DMS153 treated with DMSO at 0.1 percent for 48 hours (cell line): ENCODE results near the gene KLHL6.
A peak's percentile ranks its signal among the peaks of the same experiment; 100 is the strongest.
"Not testable (repeated sequence)": the region's sequence is repeated elsewhere in the genome, so short reads cannot be mapped to it uniquely, and the experiment has no call there.

Experiments
- DNase-seq: peaks from one replicate; lab custom pipeline; 2025; ENCODE audit not compliant: unreplicated experiment; lab: John Stamatoyannopoulos, UW

Gene KLHL6

DNA sequence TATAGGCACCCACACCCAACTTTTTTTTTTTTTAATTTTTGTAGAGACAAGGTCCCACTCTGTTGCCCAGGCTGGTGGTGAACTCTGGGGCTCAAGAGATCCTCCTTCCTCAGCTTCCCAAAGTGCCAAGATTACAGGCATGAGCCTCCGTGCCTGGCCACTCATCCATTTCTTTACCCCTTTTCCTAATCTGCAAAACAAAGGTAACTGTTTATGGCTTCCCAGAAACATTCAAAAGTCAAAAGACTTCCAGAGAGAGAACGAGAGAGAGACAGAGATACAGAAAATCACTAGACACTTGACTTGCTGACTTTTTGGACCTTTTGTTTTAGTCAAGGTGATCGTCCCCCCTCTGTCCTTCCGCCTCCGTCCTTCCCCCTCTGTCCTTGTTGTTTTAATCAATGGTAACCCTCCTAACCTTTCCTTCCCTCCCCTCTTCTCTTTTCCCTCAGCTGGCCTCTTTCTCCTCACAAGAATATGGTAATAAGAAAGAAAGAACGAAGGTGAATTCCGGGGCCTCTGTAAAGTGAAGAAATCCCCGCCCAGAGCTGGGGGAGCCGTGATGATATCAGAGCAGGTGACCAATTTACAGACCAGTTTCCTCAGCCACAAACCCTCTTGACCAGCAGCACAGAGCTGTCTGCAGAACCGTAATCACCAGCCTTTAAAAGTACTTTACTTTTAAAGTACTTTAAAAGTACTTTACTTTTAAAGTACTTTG lies 21.9 kb downstream of the KLHL6 start:
- DNase-seq: no peak

DNA sequence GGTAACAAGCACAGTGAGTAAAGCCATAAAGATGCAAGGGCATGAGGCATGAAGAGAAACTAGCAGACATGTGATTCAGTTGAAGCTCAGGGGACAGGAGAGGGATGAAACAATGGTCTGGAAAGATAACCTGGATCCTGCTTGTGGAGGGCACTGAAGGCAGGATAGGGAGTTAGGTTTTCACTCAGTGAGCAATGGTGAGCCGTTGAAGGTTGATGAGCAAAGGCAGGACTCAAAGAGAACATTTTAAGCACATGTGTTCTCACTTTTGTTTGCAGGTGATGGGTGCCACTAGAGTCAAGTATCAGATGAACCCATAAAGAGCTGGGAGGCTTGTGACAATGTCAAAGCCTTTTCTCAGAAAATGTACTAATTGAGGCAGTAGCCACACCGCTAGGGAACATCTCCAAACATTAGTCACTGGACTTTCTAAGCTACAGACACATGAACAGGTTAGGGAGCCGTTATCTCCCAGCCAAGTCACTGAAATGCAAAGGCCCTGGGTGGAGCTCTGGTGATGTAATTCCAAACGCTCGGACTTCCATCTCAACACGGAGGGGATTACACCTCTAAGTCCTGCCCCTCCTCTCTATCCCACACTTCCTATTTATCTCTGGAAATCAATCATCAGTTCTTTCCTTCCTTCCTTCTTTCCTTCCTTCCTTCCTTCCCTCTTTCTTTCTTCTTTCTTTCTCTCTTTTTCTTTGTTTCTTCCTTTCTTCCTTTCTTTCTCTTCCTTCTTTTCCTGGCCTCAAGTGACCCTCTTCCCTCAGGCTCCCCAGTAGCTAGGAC lies 22.7 kb downstream of the KLHL6 start:
- no peak for DNase-seq

DNA sequence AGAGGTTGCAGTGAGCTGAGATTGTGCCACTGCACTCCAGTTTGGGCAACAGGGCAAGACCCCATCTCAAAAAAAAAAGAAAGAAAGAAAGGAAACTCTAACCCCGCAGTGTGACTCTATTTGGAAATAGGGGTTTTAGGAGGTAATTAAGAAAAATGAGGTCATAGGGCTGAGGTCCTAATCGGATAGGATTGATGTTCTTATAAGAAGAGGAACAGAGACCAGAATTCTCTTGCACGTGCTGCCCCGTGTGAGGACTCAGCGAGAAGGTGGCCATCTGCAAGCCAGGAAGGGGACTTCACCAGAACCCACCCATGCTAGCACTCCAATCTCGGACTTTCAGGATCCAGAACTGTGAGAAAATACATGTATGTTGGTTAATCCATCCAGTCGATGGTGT lies 25.8 kb downstream of the KLHL6 start:
- DNase-seq: no peak

DNA sequence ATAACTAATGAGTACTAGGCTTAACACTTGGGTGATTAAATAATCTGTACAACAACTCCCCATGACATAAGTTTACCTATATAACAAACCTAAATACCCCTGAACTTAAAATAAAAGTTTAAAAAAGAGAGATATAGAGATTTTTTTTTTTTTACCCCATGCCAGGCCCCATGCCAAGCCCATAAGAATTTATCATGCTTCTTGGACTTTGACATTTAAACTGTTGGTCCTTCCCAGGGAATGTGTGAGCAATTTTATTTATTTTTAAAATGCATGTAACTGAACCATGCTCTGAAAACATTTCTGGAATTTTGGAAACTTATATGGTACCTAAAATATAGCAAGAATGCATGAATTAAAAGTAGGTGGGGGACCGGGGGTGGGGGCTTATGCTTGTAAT lies 26.3 kb downstream of the KLHL6 start:
- no peak for DNase-seq

DNA sequence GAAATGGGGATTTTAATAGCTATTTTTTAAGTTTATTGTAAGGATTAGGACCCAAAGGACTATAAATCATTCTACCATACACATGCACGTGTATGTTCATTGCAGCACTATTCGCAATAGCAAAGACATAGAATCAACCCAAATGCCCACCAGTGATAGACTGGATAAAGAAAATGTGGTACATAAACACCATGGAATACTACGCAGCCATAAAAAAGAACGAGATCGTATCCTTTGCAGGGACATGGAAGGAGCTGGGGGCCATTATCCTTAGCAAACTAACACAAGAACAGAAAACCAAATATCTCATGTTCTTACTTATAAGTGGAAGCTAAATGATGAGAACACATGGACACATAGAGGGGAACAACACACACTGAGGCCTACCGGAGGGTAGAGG lies 26.7 kb downstream of the KLHL6 start:
- not testable (repeated sequence) for DNase-seq

DNA sequence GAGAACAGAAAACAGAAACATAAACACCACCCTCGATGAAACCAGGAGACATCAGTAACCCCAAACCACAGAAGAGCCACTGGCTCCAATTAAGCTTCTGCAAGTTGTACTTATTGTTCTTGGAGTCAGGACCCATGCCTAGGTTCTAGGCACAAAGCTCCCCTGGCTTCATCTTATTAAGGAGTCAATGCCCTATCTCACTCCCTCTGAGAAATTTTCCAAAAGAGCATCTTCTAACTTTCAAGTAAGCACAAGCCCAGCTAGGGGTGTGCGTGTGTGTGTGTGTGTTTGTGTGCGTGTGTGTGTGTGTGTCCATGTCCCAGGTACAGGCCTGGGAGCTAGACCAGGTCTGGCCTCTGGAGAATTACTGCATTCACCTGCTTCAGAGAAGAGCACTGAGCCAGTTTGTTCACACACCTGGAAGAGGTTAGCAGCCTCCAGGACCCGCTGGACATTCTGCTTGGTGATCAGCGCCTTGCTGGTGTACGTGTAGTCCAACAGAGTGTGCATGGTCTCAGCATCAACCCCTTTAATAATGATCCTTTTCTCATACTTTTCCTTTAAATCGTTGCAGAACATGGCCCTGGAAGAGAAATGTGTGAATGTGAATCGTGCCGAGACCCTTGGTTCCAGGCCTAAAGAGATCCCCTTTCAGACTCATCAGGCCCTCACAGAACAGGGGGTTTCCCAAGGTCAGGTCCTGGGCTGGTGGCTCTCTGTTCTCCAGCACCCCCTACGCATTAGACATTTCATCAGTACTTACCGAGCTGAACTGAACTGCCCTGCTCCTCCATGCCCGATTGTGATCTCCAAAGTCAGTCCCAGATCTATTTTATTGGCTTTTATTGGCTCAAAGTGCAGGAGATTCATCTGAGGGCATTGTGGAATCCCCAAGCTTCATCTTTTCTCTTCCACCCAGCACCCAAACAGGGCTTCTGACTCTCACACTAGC lies 27.8 kb downstream of the KLHL6 start:
- DNase-seq: no peak

DNA sequence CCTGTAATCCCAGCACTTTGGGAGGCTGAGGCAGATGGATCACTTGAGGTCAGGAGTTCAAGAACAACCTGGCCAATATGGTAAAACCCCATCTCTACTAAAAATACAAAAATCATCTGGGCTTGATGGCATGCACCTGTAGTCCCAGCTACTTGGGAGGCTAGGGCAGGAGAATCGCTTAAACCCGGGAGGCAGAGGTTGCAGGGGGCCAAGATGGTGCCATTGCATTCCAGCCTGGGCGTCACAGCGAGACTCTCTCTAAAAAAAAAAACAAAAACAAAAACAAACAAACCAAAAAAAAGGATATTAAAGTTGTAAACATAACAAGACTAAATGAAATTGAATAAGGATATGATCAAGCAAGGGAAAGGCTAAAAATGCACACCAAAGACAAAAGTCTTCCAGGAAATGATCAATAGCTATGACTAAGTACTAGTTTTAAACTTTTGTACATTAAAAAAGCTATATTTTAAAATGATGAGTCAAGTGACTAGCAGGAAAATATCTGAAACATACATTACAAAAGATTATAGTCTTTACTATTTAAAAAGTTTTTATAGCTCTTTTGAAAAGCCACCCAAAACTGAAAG lies 28.6 kb downstream of the KLHL6 start:
- DNase-seq: no peak

DNA sequence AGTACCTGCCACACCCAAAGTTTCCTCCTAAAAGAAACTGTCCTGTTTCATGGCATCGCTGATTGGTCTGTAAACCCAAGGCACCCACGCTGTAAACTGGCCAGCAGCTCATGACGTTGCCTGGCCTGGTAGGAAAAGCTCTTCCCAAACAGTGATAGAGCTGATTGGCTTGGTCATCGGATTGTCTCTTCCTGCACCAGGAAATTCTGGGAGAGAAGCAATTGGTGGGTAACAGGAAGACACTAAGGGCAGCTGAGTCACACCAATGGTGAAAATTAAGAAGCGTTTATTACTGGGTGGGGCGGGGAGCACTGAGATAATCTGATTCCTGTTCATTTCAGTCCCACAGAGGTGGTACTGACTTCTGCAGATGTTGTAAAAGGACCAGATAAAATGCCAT lies 31.0 kb downstream of the KLHL6 start:
- no peak for DNase-seq

DNA sequence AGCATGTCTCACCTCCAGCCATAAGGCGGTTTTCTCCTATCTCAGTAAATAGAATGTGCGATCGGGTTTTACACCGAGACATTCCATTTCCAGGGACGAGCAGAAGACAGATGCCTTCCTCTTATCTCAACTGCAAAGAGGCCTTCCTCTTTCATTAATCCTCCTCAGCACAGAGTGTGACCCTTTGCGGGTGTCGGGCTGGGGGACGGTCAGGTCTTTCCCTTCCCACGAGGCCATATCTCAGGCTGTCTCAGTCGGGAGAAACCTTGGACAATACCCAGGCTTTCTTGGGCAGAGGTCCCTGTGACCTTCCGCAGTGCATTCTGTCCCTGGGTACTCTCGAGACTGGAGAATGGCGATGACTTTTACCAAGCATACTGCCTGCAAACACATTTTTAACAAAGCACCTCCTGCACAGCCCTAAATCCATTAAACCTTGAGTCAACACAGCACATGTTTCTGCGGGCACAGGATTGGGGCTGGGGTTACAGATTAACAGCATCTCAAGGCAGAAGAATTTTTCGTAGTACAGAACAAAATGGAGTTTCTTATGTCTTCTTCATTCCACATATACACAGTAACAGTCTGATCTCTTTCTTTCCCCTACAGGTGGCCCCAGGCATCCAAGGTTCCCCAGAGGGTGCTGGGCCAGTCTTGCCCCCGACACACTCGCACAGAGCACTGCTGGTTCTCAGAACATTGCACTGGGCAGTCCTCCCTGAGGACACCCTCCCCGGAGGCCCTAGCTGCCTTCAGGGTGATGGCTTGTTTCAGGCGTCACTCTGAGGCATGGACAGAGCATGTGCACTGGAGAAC lies 34.6 kb downstream of the KLHL6 start:
- DNase-seq: not testable (repeated sequence)

DNA sequence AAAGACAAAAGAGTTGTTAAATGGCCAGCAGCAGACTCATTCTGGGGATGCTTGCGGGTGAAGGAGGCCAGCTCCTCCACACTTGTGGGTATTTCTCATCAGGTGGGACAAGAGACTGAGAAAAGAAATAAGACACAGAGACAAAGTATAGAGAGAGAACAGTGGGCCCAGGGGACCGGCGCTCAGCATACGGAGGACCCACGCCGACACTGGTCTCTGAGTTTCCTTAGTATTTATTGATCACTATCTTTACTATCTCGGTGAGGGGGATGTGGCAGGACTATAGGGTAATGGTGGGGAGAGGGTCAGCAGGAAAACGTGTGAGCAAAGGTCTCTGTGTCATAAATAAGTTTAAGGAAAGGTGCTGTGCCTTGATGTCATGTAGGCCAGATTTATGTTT lies 35.2 kb downstream of the KLHL6 start:
- not testable (repeated sequence) for DNase-seq

DNA sequence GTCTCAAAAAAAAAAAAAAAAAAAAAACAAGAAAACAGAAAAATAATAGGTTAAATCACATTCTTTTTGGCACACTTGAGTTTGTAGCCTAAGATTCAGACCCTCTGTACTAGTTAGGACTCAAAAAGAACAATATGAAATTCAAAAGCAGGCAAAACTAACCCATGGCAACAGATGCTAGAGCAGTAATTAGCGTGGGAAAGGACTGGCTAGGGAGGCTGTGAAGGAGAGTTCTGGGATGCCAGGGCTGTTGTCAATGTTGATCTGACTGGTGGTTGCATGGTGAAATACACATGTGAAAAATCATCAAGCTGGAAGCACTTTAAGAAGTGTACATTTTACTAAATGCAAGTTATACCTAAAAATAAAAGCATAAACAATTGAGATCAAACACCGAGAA lies 35.6 kb downstream of the KLHL6 start:
- no peak for DNase-seq

DNA sequence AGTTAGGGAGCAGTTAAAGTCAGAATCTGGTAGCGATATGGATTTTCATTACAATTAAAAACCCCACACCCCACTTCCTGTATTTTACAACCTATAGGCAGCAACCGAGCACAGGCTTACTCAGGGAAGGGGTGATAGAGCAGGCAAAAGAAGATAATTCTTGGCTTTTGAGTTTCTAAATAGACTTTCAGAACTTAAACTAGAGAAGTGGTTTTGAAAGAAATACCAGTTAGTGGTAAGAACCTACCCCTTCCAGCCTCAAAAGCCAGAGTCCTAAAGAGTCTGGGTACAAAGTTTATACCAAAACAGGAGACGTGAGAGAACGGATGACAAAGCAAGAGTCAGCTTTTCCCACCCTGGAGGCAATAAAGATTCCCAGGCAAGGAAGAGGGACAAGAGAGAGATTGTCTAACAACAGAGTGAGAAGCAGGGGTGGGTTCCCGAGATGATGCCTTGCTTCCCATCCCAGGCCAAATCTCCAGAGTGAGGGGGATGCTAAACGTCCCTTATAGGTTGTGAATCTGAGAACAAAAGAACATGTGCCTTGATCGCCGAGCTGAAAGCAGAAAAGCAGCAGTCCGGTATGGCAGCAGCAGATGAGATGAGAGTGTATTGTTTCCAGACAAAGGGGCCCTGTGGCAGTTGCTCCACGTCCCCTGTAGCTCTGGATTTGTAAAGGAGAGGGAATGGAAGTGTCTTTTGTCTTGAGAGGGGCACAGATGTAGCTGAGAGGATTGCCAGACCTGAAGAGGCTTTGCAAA lies 36.8 kb downstream of the KLHL6 start:
- peak; percentile 46 for DNase-seq

DNA sequence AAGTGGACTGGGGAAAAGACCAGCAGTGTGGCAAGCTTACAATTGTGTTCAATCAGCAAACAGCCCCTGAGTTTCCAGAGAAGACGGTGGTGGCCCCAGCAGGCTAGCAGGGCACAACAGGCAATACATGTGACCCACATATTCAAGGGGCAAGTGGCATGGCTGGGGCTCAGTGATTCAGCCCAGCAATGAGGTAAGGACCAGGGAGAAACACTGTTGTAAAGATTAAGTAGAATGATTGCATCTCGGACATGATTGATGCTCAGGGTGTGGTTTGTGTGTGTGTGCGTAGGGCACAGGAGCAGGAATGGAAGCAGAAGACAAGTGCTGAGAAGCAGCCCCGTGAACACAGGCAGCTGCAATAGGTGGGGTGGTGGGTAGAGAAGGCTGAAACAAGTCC lies 37.9 kb downstream of the KLHL6 start:
- DNase-seq: no peak

DNA sequence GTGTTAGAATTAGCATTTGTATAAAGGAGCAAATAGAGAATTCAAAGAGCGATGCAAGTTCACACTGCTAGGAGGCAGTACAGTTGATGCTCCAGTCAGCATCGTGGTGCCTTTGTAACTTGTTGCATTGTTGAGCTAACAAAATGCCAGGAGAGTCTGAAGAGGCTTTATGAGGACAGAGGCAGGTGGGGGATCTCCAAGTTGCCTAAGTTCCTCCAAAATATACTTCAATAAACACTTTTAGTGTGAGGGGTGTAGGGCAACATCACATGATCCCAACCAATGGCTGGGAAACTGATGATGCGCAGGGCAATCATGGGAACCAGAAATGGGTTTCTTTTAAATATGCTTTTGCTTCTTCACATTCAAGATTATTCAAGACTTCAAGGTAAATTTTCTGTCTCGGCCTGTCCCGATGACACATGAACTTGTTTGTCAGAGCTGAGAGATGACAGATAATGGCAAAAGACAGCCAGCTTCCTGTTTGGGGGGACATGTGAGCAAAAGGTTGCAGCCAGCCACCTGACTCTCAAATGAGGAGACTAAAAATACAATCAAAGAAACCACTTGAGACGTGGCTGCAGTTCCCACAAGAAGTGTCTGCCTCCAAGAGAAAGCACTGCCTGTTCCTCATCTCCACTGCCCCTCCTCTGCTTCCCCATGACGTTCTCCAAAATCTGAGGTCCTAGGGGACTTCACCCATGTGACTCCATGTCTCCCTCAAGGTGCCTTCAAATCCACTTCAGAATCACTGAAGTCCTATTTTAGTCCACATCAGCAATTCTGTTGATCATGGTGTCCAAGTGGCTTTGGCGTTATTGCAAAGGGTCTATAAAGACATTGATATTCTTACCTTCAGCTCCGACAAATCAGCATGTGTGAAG lies 39.3 kb downstream of the KLHL6 start:
- DNase-seq: no peak

DNA sequence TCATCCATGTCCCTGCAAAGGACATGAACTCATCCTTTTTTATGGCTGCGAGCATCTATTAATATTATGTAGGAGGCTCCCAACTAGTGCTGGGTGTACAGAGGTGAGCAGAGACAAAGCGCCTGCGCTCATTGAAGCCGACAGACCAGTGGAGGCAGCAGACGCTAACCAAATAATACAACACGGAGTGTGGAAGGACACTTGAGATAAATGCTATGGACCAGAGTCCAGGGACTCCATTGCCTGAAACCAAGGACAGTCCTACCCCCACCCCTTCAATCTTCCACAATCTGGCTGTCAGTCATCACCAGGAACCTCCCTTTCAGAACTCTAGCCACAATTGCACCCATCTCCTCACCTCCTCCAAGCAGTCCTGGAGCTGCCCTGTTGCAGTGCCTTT lies 41.5 kb downstream of the KLHL6 start:
- DNase-seq: no peak

DNA sequence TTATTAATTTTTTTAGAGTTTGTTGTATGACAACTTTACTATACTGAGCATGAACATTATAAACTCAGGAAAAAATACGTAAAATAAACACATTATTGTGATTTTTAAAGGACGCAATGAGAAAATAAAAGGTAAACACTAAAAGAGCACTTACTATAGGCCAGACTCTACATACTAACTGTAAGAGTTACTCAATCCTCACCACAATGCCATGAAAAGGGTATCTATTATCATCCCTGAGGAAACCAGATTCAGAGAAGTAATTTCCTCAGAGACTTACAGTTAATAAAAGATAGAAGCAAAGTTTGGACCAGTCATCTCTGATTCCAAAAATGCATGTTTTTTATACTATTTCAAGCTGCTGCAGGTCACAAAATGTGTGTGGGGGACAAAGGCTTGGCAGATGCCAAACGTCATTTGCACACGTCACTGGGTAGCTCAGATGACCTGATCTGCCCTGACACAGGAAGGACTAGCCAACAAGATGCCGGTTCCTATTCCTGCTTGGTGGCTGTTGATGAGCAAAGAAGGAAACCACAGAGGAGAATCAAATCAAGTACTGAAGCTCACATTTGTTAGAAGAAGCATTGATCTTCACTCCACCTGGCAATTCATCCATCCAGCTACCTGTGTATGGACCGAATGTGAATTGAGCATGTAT lies 42.3 kb downstream of the KLHL6 start:
- no peak for DNase-seq

DNA sequence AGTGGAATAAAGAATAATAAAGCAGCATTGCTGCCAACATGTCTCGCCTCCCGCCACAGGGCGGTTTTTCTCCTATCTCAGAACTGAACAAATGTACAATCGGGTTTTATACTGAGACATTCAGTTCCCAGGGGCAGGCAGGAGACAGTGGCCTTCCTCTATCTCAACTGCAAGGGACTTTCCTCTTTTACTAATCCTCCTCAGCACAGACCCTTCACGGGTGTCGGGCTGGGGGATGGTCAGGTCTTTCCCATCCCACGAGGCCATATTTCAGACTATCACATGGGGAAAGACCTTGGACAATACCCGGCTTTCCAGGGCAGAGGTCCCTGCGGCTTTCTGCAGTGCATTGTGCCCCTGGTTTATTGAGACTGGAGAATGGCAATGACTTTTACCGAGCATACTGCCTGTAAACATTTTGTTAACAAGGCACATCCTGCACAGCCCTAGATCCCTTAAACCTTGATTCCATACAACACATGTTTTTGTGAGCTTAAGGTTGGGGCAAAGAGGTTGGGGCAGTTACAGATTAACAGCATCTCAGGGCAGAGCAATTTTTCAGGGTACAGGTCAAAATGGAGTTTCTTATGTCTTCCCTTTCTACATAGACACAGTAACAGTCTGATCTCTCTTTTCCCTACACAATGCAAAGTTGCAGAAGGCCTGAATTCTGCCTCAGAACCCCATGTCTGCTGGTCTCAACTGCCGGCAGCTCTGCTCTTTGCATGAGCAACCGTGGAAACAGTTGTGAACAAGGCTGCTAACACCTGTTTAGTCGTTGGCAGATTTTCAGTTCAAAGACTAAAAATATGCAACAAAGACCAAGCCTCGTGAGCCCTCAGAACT lies 44.0 kb downstream of the KLHL6 start:
- DNase-seq: not testable (repeated sequence)
